WTC11 (cell line): ENCODE results near the gene CNTNAP5. TPM values are rescaled to one million over a fixed set of nuclear protein-coding genes. Genes with fewer than 3 reads are reported as not detected.

Source experiments
- ATAC-seq: fragments of 200-7000 bp; cut with Tn5 transposase; 2 replicates; pipeline ENCODE4 v1.10.0; 2021; ENCODE audit warnings: mild to moderate bottlenecking, moderate library complexity
- CTCF ChIA-PET: fragments of 300-600 bp; sonication (Branson Sonifier 250); formaldehyde crosslinking; loops from one replicate; lab custom pipeline; 2021; ENCODE audit warnings: antibody characterized with exemption; lab: Charles Lee
- POLR2A ChIA-PET: fragments of 350-600 bp; sonication (Branson Sonifier 250); formaldehyde crosslinking; loops from one replicate; lab custom pipeline; 2021; ENCODE audit warnings: antibody characterized with exemption; lab: Charles Lee
- DNase-seq: peaks from one replicate; pipeline ENCODE4 v3.0.0; 2021; ENCODE audit warnings: low spot score
- H3K27ac Mint-ChIP-seq: 2 replicates; pipeline ENCODE4 v1.8.0; 2021; ENCODE audit warnings: mixed read lengths
- H3K27me3 Mint-ChIP-seq: 2 replicates; pipeline ENCODE4 v1.8.0; 2021; ENCODE audit warnings: low read depth, mild to moderate bottlenecking, moderate library complexity, mixed read lengths
- H3K36me3 Mint-ChIP-seq: 2 replicates; pipeline ENCODE4 v1.8.0; 2021; ENCODE audit warnings: mixed read lengths
- H3K4me1 Mint-ChIP-seq: 2 replicates; pipeline ENCODE4 v1.8.0; 2022; ENCODE audit warnings: mixed read lengths
- H3K4me3 Mint-ChIP-seq: 2 replicates; pipeline ENCODE4 v1.8.0; 2021; ENCODE audit warnings: mild to moderate bottlenecking, moderate library complexity, mixed read lengths
- H3K9me3 Mint-ChIP-seq: 2 replicates; pipeline ENCODE4 v1.8.0; 2021; ENCODE audit warnings: mixed read lengths
- CBFB ChIP-seq: sonication (generic); formaldehyde crosslinking; IDR thresholded peaks from 2 replicates; pipeline ENCODE4 v1.8.1; 2022; ENCODE audit warnings: mild to moderate bottlenecking, low read depth, missing genetic modification reagents
- ETV6 ChIP-seq: sonication (generic); formaldehyde crosslinking; IDR thresholded peaks from 2 replicates; pipeline ENCODE4 v1.8.1; 2022; ENCODE audit warnings: mild to moderate bottlenecking, missing genetic modification reagents
- FOXP1 ChIP-seq: sonication (generic); formaldehyde crosslinking; IDR thresholded peaks from 2 replicates; pipeline ENCODE4 v1.8.0; 2022; ENCODE audit warnings: missing genetic modification reagents, mild to moderate bottlenecking, moderate library complexity, borderline replicate concordance
- GABPB1 ChIP-seq: sonication (generic); formaldehyde crosslinking; IDR thresholded peaks from 2 replicates; pipeline ENCODE4 v1.8.1; 2023; ENCODE audit warnings: mild to moderate bottlenecking, missing genetic modification reagents
- GRHL2 ChIP-seq: fragments of 250-450 bp; sonication (Bioruptor Pico); IDR thresholded peaks from 2 replicates; pipeline ENCODE4 v1.8.0; 2022; ENCODE audit warnings: mild to moderate bottlenecking, moderate library complexity; ENCODE audit not compliant: insufficient replicate concordance, severe bottlenecking
- HMGA2 ChIP-seq: fragments of 250-450 bp; sonication (Bioruptor Pico); IDR thresholded peaks from 2 replicates; pipeline ENCODE4 v1.4.0; 2021; ENCODE audit warnings: mild to moderate bottlenecking, moderate library complexity
- JUN ChIP-seq: sonication (generic); formaldehyde crosslinking; IDR thresholded peaks from 2 replicates; pipeline ENCODE4 v1.8.0; 2023; ENCODE audit warnings: mild to moderate bottlenecking, missing genetic modification reagents
- RELA ChIP-seq: sonication (generic); formaldehyde crosslinking; IDR thresholded peaks from 2 replicates; pipeline ENCODE4 v1.8.1; 2022; ENCODE audit warnings: missing genetic modification reagents, mild to moderate bottlenecking, borderline replicate concordance
- TP53 ChIP-seq: sonication (generic); formaldehyde crosslinking; IDR thresholded peaks from 2 replicates; pipeline ENCODE4 v1.8.1; 2023; ENCODE audit warnings: mild to moderate bottlenecking, missing genetic modification reagents
- ZNF219 ChIP-seq: sonication (generic); formaldehyde crosslinking; IDR thresholded peaks from 2 replicates; pipeline ENCODE4 v1.8.0; 2023; ENCODE audit warnings: missing genetic modification reagents, mild to moderate bottlenecking, borderline replicate concordance
- ZNF416 ChIP-seq: fragments of 250-450 bp; sonication (Bioruptor Pico); IDR thresholded peaks from 2 replicates; pipeline ENCODE4 v1.9.0; 2021; ENCODE audit warnings: mild to moderate bottlenecking, inconsistent platforms
- ZNF423 ChIP-seq: fragments of 250-450 bp; sonication (Bioruptor Pico); IDR thresholded peaks from 2 replicates; pipeline ENCODE4 v2.1.2; 2022; ENCODE audit warnings: mild to moderate bottlenecking, moderate library complexity
- ZNF671 ChIP-seq: fragments of 250-450 bp; sonication (Bioruptor Pico); IDR thresholded peaks from 2 replicates; pipeline ENCODE4 v1.8.0; 2021; ENCODE audit warnings: mild to moderate bottlenecking
- total RNA-seq: library from RNA; stranded (reverse); gene quantifications from 3 replicates; pipeline ENCODE4 v1.2.3, GENCODE V29; 2021
- TF ChIP-seq, protein P1 (sequence below): sonication (generic); formaldehyde crosslinking; IDR thresholded peaks from 2 replicates; pipeline ENCODE4 v1.8.0; 2022; ENCODE audit warnings: mild to moderate bottlenecking, missing genetic modification reagents
- TF ChIP-seq, protein P2 (sequence below): fragments of 250-450 bp; sonication (Bioruptor Pico); IDR thresholded peaks from 2 replicates; pipeline ENCODE4 v1.9.0; 2021; ENCODE audit warnings: mild to moderate bottlenecking, borderline replicate concordance
- TF ChIP-seq, protein P3 (sequence below): sonication (generic); formaldehyde crosslinking; IDR thresholded peaks from 2 replicates; pipeline ENCODE4 v1.8.0; 2022; ENCODE audit warnings: mild to moderate bottlenecking, missing genetic modification reagents
- TF ChIP-seq, protein P4 (sequence below): sonication (generic); formaldehyde crosslinking; IDR thresholded peaks from 2 replicates; pipeline ENCODE4 v1.8.0; 2023; ENCODE audit warnings: missing genetic modification reagents
- TF ChIP-seq, protein P5 (sequence below): fragments of 250-450 bp; sonication (Bioruptor Pico); IDR thresholded peaks from 2 replicates; pipeline ENCODE4 v2.1.2; 2022; ENCODE audit warnings: mild to moderate bottlenecking, moderate library complexity

Gene CNTNAP5
- total RNA-seq, 1 experiment from 2014 or later, result 0.22 TPM

DNA sequence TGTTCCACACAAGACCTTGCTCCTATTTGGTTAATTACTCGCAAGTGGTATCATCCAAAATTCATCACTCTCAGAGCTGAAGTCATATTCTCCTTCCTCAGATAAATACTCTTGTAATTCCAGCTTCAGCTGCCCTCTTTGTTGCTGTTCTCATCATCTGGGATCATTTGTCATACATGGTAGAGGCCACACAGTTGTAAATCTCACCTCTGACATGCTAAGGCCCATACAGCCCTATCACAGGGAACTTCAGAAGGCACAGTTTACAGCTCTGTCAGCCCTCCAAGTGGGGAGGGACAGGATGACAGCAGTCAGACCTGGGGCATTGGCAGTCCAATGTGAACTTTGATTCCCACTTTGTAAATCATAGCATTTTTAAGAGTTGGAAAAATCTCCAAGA is 399.0 kb downstream of the CNTNAP5 start (continued):
- TF ChIP-seq, protein P1, sequence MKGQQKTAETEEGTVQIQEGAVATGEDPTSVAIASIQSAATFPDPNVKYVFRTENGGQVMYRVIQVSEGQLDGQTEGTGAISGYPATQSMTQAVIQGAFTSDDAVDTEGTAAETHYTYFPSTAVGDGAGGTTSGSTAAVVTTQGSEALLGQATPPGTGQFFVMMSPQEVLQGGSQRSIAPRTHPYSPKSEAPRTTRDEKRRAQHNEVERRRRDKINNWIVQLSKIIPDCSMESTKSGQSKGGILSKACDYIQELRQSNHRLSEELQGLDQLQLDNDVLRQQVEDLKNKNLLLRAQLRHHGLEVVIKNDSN (CRISPR knock-in tag), result no peak
- TF ChIP-seq GRHL2 (CRISPR knock-in tag) (no peak), RELA (CRISPR knock-in tag) (no peak), ZNF423 (no peak), ZNF416 (no peak), JUN (CRISPR knock-in tag) (no peak), HMGA2 (no peak), ETV6 (CRISPR knock-in tag) (no peak), ZNF219 (CRISPR knock-in tag) (no peak), FOXP1 (CRISPR knock-in tag) (no peak)
- TF ChIP-seq, protein P2, sequence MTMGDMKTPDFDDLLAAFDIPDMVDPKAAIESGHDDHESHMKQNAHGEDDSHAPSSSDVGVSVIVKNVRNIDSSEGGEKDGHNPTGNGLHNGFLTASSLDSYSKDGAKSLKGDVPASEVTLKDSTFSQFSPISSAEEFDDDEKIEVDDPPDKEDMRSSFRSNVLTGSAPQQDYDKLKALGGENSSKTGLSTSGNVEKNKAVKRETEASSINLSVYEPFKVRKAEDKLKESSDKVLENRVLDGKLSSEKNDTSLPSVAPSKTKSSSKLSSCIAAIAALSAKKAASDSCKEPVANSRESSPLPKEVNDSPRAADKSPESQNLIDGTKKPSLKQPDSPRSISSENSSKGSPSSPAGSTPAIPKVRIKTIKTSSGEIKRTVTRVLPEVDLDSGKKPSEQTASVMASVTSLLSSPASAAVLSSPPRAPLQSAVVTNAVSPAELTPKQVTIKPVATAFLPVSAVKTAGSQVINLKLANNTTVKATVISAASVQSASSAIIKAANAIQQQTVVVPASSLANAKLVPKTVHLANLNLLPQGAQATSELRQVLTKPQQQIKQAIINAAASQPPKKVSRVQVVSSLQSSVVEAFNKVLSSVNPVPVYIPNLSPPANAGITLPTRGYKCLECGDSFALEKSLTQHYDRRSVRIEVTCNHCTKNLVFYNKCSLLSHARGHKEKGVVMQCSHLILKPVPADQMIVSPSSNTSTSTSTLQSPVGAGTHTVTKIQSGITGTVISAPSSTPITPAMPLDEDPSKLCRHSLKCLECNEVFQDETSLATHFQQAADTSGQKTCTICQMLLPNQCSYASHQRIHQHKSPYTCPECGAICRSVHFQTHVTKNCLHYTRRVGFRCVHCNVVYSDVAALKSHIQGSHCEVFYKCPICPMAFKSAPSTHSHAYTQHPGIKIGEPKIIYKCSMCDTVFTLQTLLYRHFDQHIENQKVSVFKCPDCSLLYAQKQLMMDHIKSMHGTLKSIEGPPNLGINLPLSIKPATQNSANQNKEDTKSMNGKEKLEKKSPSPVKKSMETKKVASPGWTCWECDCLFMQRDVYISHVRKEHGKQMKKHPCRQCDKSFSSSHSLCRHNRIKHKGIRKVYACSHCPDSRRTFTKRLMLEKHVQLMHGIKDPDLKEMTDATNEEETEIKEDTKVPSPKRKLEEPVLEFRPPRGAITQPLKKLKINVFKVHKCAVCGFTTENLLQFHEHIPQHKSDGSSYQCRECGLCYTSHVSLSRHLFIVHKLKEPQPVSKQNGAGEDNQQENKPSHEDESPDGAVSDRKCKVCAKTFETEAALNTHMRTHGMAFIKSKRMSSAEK (CRISPR knock-in tag), result no peak
- TF ChIP-seq, protein P3, sequence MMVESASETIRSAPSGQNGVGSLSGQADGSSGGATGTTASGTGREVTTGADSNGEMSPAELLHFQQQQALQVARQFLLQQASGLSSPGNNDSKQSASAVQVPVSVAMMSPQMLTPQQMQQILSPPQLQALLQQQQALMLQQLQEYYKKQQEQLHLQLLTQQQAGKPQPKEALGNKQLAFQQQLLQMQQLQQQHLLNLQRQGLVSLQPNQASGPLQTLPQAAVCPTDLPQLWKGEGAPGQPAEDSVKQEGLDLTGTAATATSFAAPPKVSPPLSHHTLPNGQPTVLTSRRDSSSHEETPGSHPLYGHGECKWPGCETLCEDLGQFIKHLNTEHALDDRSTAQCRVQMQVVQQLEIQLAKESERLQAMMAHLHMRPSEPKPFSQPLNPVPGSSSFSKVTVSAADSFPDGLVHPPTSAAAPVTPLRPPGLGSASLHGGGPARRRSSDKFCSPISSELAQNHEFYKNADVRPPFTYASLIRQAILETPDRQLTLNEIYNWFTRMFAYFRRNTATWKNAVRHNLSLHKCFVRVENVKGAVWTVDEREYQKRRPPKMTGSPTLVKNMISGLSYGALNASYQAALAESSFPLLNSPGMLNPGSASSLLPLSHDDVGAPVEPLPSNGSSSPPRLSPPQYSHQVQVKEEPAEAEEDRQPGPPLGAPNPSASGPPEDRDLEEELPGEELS, result no peak

DNA sequence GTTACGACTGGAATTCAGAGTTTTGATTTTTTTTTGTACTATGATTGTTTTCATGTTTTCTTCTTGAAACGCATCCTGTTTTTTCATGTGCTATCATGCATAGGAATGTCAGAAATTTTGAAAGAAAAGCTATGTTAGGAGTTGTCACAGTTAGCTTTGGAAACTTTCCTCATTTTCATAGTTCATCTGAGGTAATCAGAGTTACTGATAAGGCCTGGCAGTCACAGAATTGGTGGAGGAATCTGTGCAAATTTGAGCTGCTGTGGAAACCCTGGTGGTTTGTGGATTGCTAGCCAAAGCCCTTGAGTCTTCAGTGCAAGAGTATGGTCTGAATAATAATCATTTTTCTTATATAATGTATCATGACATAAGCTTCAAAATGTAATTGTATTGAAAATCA is 401.0 kb downstream of the CNTNAP5 start:
- Mint-ChIP-seq H3K27me3 (no peaks in the 10 kb centered on the region), H3K9me3 (no peaks in the 10 kb centered on the region), H3K27ac (no peak overlapping the region), H3K36me3 (no peaks in the 10 kb centered on the region), H3K4me3 (no peak overlapping the region), H3K4me1 (peaks cover 22% of the 10 kb centered on the region)
- DNase-seq, result no peak
- TF ChIP-seq CBFB (CRISPR knock-in tag), result no peak
- no peak for TF ChIP-seq TP53 (CRISPR knock-in tag)
- TF ChIP-seq ZNF671 (CRISPR knock-in tag), result no peak
- TF ChIP-seq GABPB1 (CRISPR knock-in tag), result no peak
- TF ChIP-seq, protein P2 (CRISPR knock-in tag), result no peak
- TF ChIP-seq, protein P4, sequence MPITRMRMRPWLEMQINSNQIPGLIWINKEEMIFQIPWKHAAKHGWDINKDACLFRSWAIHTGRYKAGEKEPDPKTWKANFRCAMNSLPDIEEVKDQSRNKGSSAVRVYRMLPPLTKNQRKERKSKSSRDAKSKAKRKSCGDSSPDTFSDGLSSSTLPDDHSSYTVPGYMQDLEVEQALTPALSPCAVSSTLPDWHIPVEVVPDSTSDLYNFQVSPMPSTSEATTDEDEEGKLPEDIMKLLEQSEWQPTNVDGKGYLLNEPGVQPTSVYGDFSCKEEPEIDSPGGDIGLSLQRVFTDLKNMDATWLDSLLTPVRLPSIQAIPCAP (CRISPR knock-in tag), result no peak
- TF ChIP-seq, protein P5, sequence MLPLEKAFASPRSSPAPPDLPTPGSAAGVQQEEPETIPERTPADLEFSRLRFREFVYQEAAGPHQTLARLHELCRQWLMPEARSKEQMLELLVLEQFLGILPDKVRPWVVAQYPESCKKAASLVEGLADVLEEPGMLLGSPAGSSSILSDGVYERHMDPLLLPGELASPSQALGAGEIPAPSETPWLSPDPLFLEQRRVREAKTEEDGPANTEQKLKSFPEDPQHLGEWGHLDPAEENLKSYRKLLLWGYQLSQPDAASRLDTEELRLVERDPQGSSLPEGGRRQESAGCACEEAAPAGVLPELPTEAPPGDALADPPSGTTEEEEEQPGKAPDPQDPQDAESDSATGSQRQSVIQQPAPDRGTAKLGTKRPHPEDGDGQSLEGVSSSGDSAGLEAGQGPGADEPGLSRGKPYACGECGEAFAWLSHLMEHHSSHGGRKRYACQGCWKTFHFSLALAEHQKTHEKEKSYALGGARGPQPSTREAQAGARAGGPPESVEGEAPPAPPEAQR (CRISPR knock-in tag), result no peak
- no peak for TF ChIP-seq RELA (CRISPR knock-in tag)
- TF ChIP-seq HMGA2, result no peak
- ChIA-PET CTCF (no interaction called here), POLR2A (no interaction called here)
- ATAC-seq, result no peak
